T-helper 2 cell (primary cell): ENCODE data around the gene BCAS2.
A peak's percentile ranks its signal among the peaks of the same experiment; 100 is the strongest.

Source experiments
- DNase-seq, 5 experiments: peaks; one replicate each; pipeline versions ENCODE4 v3.0.0 to v3.0.0-alpha.2; 2012 to 2022

Gene BCAS2

GRCh38 chr1:114558544-114558943 lies 22.9 kb downstream of the BCAS2 start:
- peak in 1 of 5 experiments; percentile 34 for DNase-seq

- DNase-seq: no peak
Observed at GRCh38 chr1:114554577-114554976, 26.8 kb downstream of the BCAS2 start.

GRCh38 chr1:114552106-114552639 lies 29.2 kb downstream of the BCAS2 start:
- DNase-seq: no peak

- no peak for DNase-seq
Observed at GRCh38 chr1:114551400-114551799, 30.0 kb downstream of the BCAS2 start.

- DNase-seq: no peak
Observed at GRCh38 chr1:114550336-114550735, 31.1 kb downstream of the BCAS2 start.

- no peak for DNase-seq
Observed at GRCh38 chr1:114549137-114549536, 32.3 kb downstream of the BCAS2 start.

- no peak for DNase-seq
Observed at GRCh38 chr1:114547076-114547475, 34.3 kb downstream of the BCAS2 start.

- DNase-seq: no peak
Observed at GRCh38 chr1:114545796-114546195, 35.6 kb downstream of the BCAS2 start.

- no peak for DNase-seq
Observed at GRCh38 chr1:114545315-114545714, 36.1 kb downstream of the BCAS2 start.

- DNase-seq: no peak
Observed at GRCh38 chr1:114540821-114541220, 40.6 kb downstream of the BCAS2 start.

GRCh38 chr1:114540272-114540671 lies 41.1 kb downstream of the BCAS2 start:
- no peak for DNase-seq

- DNase-seq: no peak
Observed at GRCh38 chr1:114536043-114536442, 45.4 kb downstream of the BCAS2 start.

GRCh38 chr1:114535401-114535800 lies 46.0 kb downstream of the BCAS2 start:
- DNase-seq: no peak

GRCh38 chr1:114531094-114531493 lies 50.3 kb downstream of the BCAS2 start:
- peak in 1 of 5 experiments; percentile 19 for DNase-seq

- DNase-seq: no peak
Observed at GRCh38 chr1:114530224-114530623, 51.2 kb downstream of the BCAS2 start.

- no peak for DNase-seq
Observed at GRCh38 chr1:114524944-114525343, 56.5 kb downstream of the BCAS2 start.

GRCh38 chr1:114522264-114522575 lies 59.2 kb downstream of the BCAS2 start:
- no peak for DNase-seq

GRCh38 chr1:114521396-114522263 lies 59.8 kb downstream of the BCAS2 start:
- no peak for DNase-seq
